ENCODE data around the gene TNIK.
"Not testable (repeated sequence)": the region's sequence is repeated elsewhere in the genome, so short reads cannot be mapped to it uniquely, and the experiment has no call there.

Gene TNIK

GRCh38 chr3:171384101-171384891 lies 75.9 kb downstream of the TNIK start:
- DNase-seq (ENCODE audit: low read depth), result no peak
- TF ChIP-seq MAX (IDR thresholded peaks at IDR 0.05; ENCODE audit: low read depth, low read length) (no peak), CTCF (IDR thresholded peaks at IDR 0.05; ENCODE audit: low read depth, low read length) (no peak), POLR2A (IDR thresholded peaks at IDR 0.05; ENCODE audit: extremely low read depth, insufficient read length) (no peak)
- H3K4me3 ChIP-seq (ENCODE audit: low read depth, low read length), result no peak overlapping the region

- TF ChIP-seq MYC (IDR thresholded peaks at IDR 0.05; ENCODE audit: low read depth, low read length) (no peak), POLR2A (IDR thresholded peaks at IDR 0.05; ENCODE audit: extremely low read depth, insufficient read length) (no peak), CTCF (IDR thresholded peaks at IDR 0.05; ENCODE audit: low read depth, low read length) (no peak), MAX (IDR thresholded peaks at IDR 0.05; ENCODE audit: low read depth, low read length) (no peak)
- H3K4me3 ChIP-seq (ENCODE audit: low read depth, low read length), result no peak overlapping the region
- no peak for DNase-seq (ENCODE audit: low read depth)
These were observed 76.8 kb downstream of the TNIK start for GRCh38 chr3:171383206-171384018.

GRCh38 chr3:171382347-171382746 lies 77.9 kb downstream of the TNIK start:
- not testable (repeated sequence) for DNase-seq (ENCODE audit: low read depth); H3K4me3 ChIP-seq (ENCODE audit: low read depth, low read length)

GRCh38 chr3:171380711-171381425 lies 79.3 kb downstream of the TNIK start:
- no peak overlapping the region for H3K4me3 ChIP-seq (ENCODE audit: low read depth, low read length)
- TF ChIP-seq MAX (IDR thresholded peaks at IDR 0.05; ENCODE audit: low read depth, low read length) (no peak), MYC (IDR thresholded peaks at IDR 0.05; ENCODE audit: low read depth, low read length) (no peak)
- no peak for DNase-seq (ENCODE audit: low read depth)

- DNase-seq (ENCODE audit: low read depth), result no peak
- H3K4me3 ChIP-seq (ENCODE audit: low read depth, low read length), result no peak overlapping the region
- TF ChIP-seq MYC (IDR thresholded peaks at IDR 0.05; ENCODE audit: low read depth, low read length) (no peak), POLR2A (IDR thresholded peaks at IDR 0.05; ENCODE audit: extremely low read depth, insufficient read length) (no peak), CTCF (IDR thresholded peaks at IDR 0.05; ENCODE audit: low read depth, low read length) (no peak), MAX (IDR thresholded peaks at IDR 0.05; ENCODE audit: low read depth, low read length) (no peak)
These were observed 80.2 kb downstream of the TNIK start for GRCh38 chr3:171379961-171380483.

GRCh38 chr3:171379281-171379680 lies 80.9 kb downstream of the TNIK start:
- H3K4me3 ChIP-seq (ENCODE audit: low read depth, low read length), result no peak overlapping the region
- TF ChIP-seq MAX (IDR thresholded peaks at IDR 0.05; ENCODE audit: low read depth, low read length) (no peak), MYC (IDR thresholded peaks at IDR 0.05; ENCODE audit: low read depth, low read length) (no peak), CTCF (IDR thresholded peaks at IDR 0.05; ENCODE audit: low read depth, low read length) (no peak), POLR2A (IDR thresholded peaks at IDR 0.05; ENCODE audit: extremely low read depth, insufficient read length) (no peak)
- DNase-seq (ENCODE audit: low read depth), result no peak

All from NB4 (cell line).